Prostate gland (tissue), 2 donors: ENCODE results near the gene TMEM186. TPM values are rescaled to one million over a fixed set of nuclear protein-coding genes. Genes with fewer than 3 reads are reported as not detected.

Experiments
- DNase-seq: peaks from one replicate; pipeline ENCODE4 v3.0.0-alpha.2; 2019; ENCODE audit warnings: low spot score
- H3K27ac ChIP-seq, 2 donors: fragments of 200-600 bp; sonication (generic); 2 replicates each; pipeline ENCODE4 v1.5.1; 2017 to 2019
- H3K27me3 ChIP-seq: fragments of 200-600 bp; sonication (generic); replicated peaks from 2 replicates; pipeline ENCODE4 v1.5.1; 2019; ENCODE audit not compliant: insufficient read depth
- H3K36me3 ChIP-seq, 2 donors: fragments of 200-600 bp; sonication (generic); 1 replicate in 1 of 2; 2 replicates in 1 of 2; pipeline versions ENCODE4 v1.5.1 to v1.8.1; 2017 to 2019
- H3K4me1 ChIP-seq: fragments of 200-600 bp; sonication (generic); replicated peaks from 2 replicates; pipeline ENCODE4 v1.5.1; 2019
- H3K4me3 ChIP-seq, 2 donors: fragments of 200-600 bp; sonication (generic); 2 replicates each; pipeline ENCODE4 v1.5.1; 2017 to 2019
- H3K9me3 ChIP-seq: fragments of 200-600 bp; sonication (generic); 2 replicates; pipeline ENCODE4 v1.5.1; 2017
- CTCF ChIP-seq, 4 experiments: fragments of 200-600 bp in 2 of 4; fragments of 450-650 bp in 2 of 4; sonication (generic) in 2 of 4; IDR thresholded peaks; 1 replicate in 3 of 4; 2 replicates in 1 of 4; pipeline ENCODE4 v1.5.1; 2016 to 2019; ENCODE audit warnings: antibody characterized with exemption in 4 of 4, mild to moderate bottlenecking in 2 of 4, moderate library complexity in 2 of 4
- POLR2A ChIP-seq: fragments of 450-650 bp; IDR thresholded peaks from one replicate; pipeline ENCODE4 v1.6.1; 2016; ENCODE audit warnings: antibody characterized with exemption, mild to moderate bottlenecking
- POLR2AphosphoS5 ChIP-seq: sonication (generic); formaldehyde crosslinking; IDR thresholded peaks from one replicate; pipeline ENCODE4 v1.6.1; 2017; ENCODE audit warnings: antibody characterized with exemption
- WGBS: methylation state at CpG from one replicate; pipeline ENCODE4 v1.1.5; 2018; 5-methylcytosine and 5-hydroxymethylcytosine counted together
- intact Hi-C: fragments of 100-400 bp; cut with DNase I; formaldehyde crosslinking; loops from one replicate; pipeline ENCODE4 v1.14.2; 2022
- total RNA-seq, 2 donors: library from RNA; depleted of rRNA; stranded (reverse); fragments of >200 nt; gene quantifications; one replicate each; pipeline ENCODE4 v1.1.0, GENCODE V29; 2016

TMEM186 gene
- total RNA-seq, 2 donors from 2014 or later, result 7.2 to 10.1 TPM

- Histone ChIP-seq H3K4me3 (no peak overlapping the region), H3K36me3 (peaks cover 0 to 7% of the 10 kb centered on the region in 2 donors), H3K9me3 (no peaks in the 10 kb centered on the region), H3K4me1 (no peaks in the 10 kb centered on the region), H3K27me3 (no peaks in the 10 kb centered on the region), H3K27ac (no peak overlapping the region)
- WGBS, result 79% methylated on average over 16 of the region's 16 CpGs
- intact Hi-C loops, result no loop called here
- no peak for DNase-seq
- no peak for TF ChIP-seq POLR2AphosphoS5
Observed at GRCh38 chr16:8832717-8833105, 35.3 kb upstream of the TMEM186 start.

GRCh38 chr16:8831871-8832716, 34.7 kb upstream of the TMEM186 start:
- Histone ChIP-seq H3K4me1 (no peaks in the 10 kb centered on the region), H3K36me3 (peaks cover 0 to 7% of the 10 kb centered on the region in 2 donors), H3K9me3 (no peaks in the 10 kb centered on the region), H3K4me3 (no peak overlapping the region), H3K27ac (no peak overlapping the region), H3K27me3 (no peaks in the 10 kb centered on the region)
- no peak for DNase-seq
- intact Hi-C loops, result no loop called here
- 74% methylated on average over 18 of the region's 18 CpGs for WGBS
- TF ChIP-seq CTCF (IDR thresholded peaks at IDR 0.05) (no peak), POLR2AphosphoS5 (no peak)

- Histone ChIP-seq H3K9me3 (no peaks in the 10 kb centered on the region), H3K27ac (no peak overlapping the region), H3K4me1 (no peaks in the 10 kb centered on the region), H3K27me3 (no peaks in the 10 kb centered on the region), H3K36me3 (peaks cover 0 to 7% of the 10 kb centered on the region in 2 donors), H3K4me3 (no peak overlapping the region)
- DNase-seq, result no peak
- TF ChIP-seq CTCF (IDR thresholded peaks at IDR 0.05) (no peak), POLR2AphosphoS5 (no peak), POLR2A (no peak)
- intact Hi-C loops, result no loop called here
- 91% methylated on average over 9 of the region's 9 CpGs for WGBS
Observed at GRCh38 chr16:8831450-8831849, 34.0 kb upstream of the TMEM186 start.

- Histone ChIP-seq H3K9me3 (no peaks in the 10 kb centered on the region), H3K27ac (no peak overlapping the region), H3K4me1 (no peaks in the 10 kb centered on the region), H3K27me3 (no peaks in the 10 kb centered on the region), H3K4me3 (no peak overlapping the region), H3K36me3 (peaks cover 0 to 7% of the 10 kb centered on the region in 2 donors)
- intact Hi-C loops, result no loop called here
- WGBS, result 94% methylated on average over 8 of the region's 8 CpGs
- DNase-seq, result no peak
- TF ChIP-seq CTCF (IDR thresholded peaks at IDR 0.05) (no peak), POLR2A (no peak), POLR2AphosphoS5 (no peak)
Observed at GRCh38 chr16:8828541-8829165, 31.2 kb upstream of the TMEM186 start.

- Histone ChIP-seq H3K27me3 (no peaks in the 10 kb centered on the region), H3K27ac (no peak overlapping the region), H3K4me1 (no peaks in the 10 kb centered on the region), H3K9me3 (no peaks in the 10 kb centered on the region), H3K36me3 (peaks cover 0 to 3% of the 10 kb centered on the region in 2 donors), H3K4me3 (no peak overlapping the region)
- no peak for DNase-seq
- TF ChIP-seq POLR2A (no peak), POLR2AphosphoS5 (no peak), CTCF (IDR thresholded peaks at IDR 0.05) (no peak)
- 72% methylated on average over 3 of the region's 3 CpGs for WGBS
- intact Hi-C loops, result no loop called here
Observed at GRCh38 chr16:8826278-8826879, 28.9 kb upstream of the TMEM186 start.
